Measurements from ENCODE around the gene ERC2.

GRCh38 chr3:56409790-56410189, 58.5 kb downstream of the ERC2 start:
- no peak for TF ChIP-seq CTCF (IDR thresholded peaks at IDR 0.05; ENCODE audit: low read depth, low read length)
- no peak for TF ChIP-seq MAX (IDR thresholded peaks at IDR 0.05; ENCODE audit: low read depth, low read length)
- TF ChIP-seq POLR2A (IDR thresholded peaks at IDR 0.05; ENCODE audit: extremely low read depth, insufficient read length) = no peak

All from NB4 (cell line).